ENCODE results near the gene LITAFD. TPM values are rescaled to one million over a fixed set of nuclear protein-coding genes. Genes with fewer than 3 reads are reported as not detected.
A peak's percentile ranks its signal among the peaks of the same experiment; 100 is the strongest.

LITAFD gene
- total and polyA plus RNA-seq, 2 of the 4 experiments (the other 2 are of a cell fraction), result not detected

DNA sequence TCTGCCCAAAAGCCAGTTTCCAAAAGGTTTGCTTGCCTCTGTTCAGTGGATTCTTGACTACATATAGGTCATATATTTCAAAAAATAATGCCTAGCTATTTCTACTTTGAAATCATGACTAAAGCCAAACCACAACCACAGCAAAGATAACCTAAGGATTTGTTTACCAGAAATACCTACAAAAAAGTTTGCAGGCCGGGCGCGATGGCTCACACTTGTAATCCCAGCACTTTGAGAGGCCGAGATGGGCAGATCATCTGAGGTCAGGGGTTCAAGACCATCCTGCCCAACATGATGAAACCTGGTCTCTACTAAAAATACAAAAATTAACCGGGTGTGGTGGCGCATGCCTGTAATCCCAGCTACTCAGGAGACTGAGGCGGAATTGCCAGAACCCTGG is 28.5 kb upstream of the LITAFD start:
- no TSS peak for BruUV-seq (replicated peaks)
- Histone ChIP-seq H2BK5ac (ENCODE audit: low read depth, low read length, poor library complexity, severe bottlenecking) (no peak overlapping the region), H2BK20ac (ENCODE audit: low read depth, low read length) (no peak overlapping the region), H3K4me1 (ENCODE audit: control insufficient read depth, insufficient read depth, low read length) (peaks cover 20% of the 10 kb centered on the region), H4K5ac (ENCODE audit: low read depth, low read length) (no peak overlapping the region), H3K4me2 (ENCODE audit: low read depth, low read length) (no peak overlapping the region), H4K20me1 (ENCODE audit: insufficient read depth, low read length) (peaks cover 60% of the 10 kb centered on the region), H3K9ac (ENCODE audit: low read depth, low read length) (no peak overlapping the region), H3K27me3 (ENCODE audit: control insufficient read depth, insufficient read depth, low read length) (no peaks in the 10 kb centered on the region), H3K36me3 (ENCODE audit: control insufficient read depth, insufficient read depth, low read length) (peaks cover 74% of the 10 kb centered on the region), H3K4ac (ENCODE audit: low read depth, low read length) (no peak overlapping the region), H3K4me3 (ENCODE audit: insufficient read depth, low read depth, low read length) (no peak overlapping the region), H2AFZ (replicated peaks; ENCODE audit: low read length, poor library complexity) (no peak overlapping the region), H3K9me1 (ENCODE audit: insufficient read depth, low read length) (peaks cover 13% of the 10 kb centered on the region), H4K91ac (ENCODE audit: insufficient read depth, low read depth, low read length) (no peak overlapping the region), H2BK120ac (ENCODE audit: low read depth, low read length) (no peak overlapping the region), H2AK9ac (replicated peaks; ENCODE audit: low read depth, low read length, poor library complexity) (no peak overlapping the region), H3K23ac (ENCODE audit: low read depth, low read length) (no peak overlapping the region), H4K8ac (ENCODE audit: low read depth in 2 of 2, low read length in 2 of 2) (0 out of 4 replicates have a peak overlapping the region, but pooled peaks of 1 of the 2 experiments have one; percentile 9), H2AK5ac (ENCODE audit: low read depth, low read length) (no peak overlapping the region), H3K27ac (ENCODE audit: insufficient read depth, low read length) (no peak overlapping the region), H3K9me3 (ENCODE audit: control insufficient read depth, insufficient read depth, low read length) (no peaks in the 10 kb centered on the region), H2BK15ac (ENCODE audit: low read depth, low read length) (no peak overlapping the region), H3K56ac (ENCODE audit: extremely low read depth, insufficient read depth, low read length) (no peak overlapping the region), H3K18ac (ENCODE audit: low read depth, low read length) (no peak overlapping the region), H3K79me1 (ENCODE audit: low read depth in 1 of 2, low read length in 2 of 2) (peaks cover 30 to 76% of the 10 kb centered on the region in 2 experiments; a peak in 3 of 4 replicates), H3K14ac (replicated peaks; ENCODE audit: low read depth, low read length) (no peak overlapping the region)
- CTCF ChIA-PET, result interaction anchor here (0.8 kb wide), 1 partner anchor 47 kb away, joined by 3 read pairs; no protein-coding TSS in a partner anchor
- DNase-seq (no peak), ATAC-seq (ENCODE audit: low read depth) (no peak)
- in situ Hi-C loops (cut with MboI; ENCODE audit: low sequenced_read_pairs), result no loop called here
- POLR2A ChIA-PET (ENCODE audit: unreplicated experiment), result no interaction called here
- dilution Hi-C loops (cut with HindIII; ENCODE audit: low sequenced_read_pairs, unreplicated experiment), result no loop called here
- no CpG with 5 or more reads among the region's 7 CpGs for WGBS, 2 experiments (ENCODE audit: extremely low coverage in 2 of 2, insufficient read length in 1 of 2)
- intact Hi-C loops (cut with micrococcal nuclease), result no loop called here
- peak; percentile 22; the same call in 1 of the 2 replicates for TF ChIP-seq BHLHE40 (IDR thresholded peaks at IDR 0.05; ENCODE audit: low read depth, low read length)
- no peak for TF ChIP-seq SMC3 (IDR thresholded peaks at IDR 0.05; ENCODE audit: low read depth, low read length)
- TF ChIP-seq CEBPB (IDR thresholded peaks at IDR 0.05; ENCODE audit: low read depth, low read length), result no peak
